ENCODE data around the gene TOGARAM1.

The TOGARAM1 gene

DNA sequence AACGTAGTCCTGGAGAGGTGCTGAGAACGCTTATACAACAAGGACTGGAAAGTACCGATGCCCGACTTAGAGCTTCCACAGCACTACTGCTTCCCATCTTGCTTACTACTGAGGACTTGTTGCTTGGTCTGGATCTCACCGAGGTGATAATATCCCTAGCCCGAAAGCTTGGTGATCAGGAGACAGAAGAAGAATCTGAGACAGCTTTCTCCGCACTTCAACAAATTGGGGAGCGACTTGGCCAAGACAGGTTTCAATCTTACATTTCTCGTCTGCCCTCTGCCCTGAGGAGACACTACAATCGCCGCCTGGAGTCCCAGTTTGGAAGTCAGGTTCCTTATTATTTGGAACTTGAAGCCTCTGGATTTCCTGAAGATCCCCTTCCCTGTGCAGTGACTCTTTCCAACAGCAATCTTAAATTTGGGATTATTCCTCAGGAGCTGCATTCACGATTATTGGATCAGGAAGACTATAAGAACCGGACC lies 1.1 kb downstream of the TOGARAM1 start:
- no peak for DNase-seq

DNA sequence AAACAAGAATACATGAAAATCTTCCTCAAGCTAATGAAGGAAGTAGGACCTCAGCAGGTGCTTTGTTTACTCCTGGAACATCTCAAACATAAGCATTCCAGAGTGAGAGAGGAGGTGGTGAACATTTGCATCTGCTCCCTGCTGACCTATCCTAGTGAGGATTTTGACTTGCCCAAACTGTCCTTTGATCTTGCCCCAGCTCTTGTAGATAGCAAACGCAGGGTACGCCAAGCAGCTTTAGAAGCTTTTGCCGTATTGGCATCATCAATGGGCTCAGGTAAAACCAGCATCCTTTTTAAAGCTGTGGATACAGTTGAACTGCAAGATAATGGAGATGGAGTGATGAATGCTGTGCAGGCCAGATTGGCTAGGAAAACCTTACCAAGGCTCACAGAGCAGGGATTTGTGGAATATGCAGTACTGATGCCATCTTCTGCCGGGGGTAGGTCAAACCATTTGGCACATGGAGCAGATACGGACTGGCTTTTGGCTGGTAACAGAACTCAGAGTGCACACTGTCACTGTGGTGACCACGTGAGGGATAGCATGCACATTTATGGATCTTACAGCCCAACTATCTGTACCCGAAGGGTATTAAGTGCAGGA lies 1.9 kb downstream of the TOGARAM1 start:
- no peak for DNase-seq

- no peak for DNase-seq
Observed at GRCh38 chr14:44966601-44967336, 4.8 kb downstream of the TOGARAM1 start.

DNA sequence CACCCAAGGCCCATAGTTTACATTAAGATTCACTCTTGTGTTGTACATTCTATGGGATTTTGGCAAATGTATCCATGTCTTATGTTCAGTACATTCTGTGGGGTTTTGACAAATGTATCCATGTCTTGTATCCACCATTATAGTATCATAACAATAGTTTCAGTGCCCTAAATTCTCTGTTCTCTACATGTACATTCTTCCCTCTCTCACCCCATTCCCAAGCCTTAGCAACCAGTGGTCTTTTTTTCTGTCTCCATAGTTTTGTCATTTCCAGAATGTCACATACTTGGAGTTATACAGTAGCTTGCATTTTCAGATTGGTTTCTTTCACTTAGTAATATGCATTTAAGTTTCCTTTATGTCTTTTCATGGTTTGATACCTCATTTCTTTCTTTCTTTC lies 6.7 kb downstream of the TOGARAM1 start:
- no peak for DNase-seq

- no peak for DNase-seq
Observed at GRCh38 chr14:44970907-44971306, 8.9 kb downstream of the TOGARAM1 start.

DNA sequence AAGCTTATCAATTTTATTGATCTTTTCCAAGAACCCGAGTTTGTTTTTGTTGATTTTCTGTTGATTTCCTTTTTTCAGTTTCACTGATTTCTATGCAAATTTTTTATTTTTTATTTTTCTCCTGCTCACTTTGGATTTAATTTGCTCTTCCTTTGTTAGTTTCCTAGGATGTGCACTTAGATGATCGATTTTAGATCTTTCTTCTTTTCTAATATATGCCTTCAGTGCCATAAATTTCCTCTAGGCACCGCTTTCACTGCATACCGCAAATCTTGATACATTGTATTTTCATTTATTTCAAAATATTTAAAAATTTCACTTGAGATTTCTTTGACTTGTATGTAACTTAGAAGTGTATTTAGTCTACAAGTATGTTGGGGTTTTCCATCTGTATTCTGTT lies 9.5 kb downstream of the TOGARAM1 start:
- DNase-seq: no peak

GRCh38 chr14:44979273-44979672 lies 17.3 kb downstream of the TOGARAM1 start:
- DNase-seq: no peak

DNA sequence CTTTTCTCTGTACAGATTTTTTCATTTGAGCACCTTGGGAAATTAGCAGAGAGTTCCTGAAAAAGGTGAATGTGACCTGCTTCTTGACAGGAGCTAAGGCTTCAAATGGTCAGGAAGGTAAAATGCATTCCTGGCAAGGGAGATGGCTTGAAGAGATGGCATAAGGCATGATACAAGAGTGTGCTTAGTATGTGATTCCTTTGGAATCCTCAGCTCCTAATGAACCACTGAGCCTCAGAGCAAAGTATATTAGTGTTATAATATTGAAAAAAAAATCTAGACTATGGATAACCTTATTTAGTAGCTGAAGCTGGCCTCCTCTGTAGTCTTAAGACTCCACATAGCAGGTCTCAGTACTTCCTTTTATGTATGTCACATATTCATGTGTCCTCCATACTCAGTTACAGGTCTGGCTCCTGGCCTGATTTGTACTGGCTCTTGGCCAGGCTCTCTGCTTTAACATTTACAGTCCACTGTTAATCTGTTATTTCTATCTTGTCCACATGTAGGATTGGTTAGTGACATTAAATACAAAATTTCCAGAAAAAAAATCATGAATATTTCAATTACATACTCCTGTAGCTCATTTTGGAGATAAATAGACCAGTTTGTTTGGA lies 17.9 kb downstream of the TOGARAM1 start:
- no peak for DNase-seq

GRCh38 chr14:44981198-44981597 lies 19.2 kb downstream of the TOGARAM1 start:
- DNase-seq: no peak

GRCh38 chr14:44982594-44982993 lies 20.6 kb downstream of the TOGARAM1 start:
- no peak for DNase-seq

DNA sequence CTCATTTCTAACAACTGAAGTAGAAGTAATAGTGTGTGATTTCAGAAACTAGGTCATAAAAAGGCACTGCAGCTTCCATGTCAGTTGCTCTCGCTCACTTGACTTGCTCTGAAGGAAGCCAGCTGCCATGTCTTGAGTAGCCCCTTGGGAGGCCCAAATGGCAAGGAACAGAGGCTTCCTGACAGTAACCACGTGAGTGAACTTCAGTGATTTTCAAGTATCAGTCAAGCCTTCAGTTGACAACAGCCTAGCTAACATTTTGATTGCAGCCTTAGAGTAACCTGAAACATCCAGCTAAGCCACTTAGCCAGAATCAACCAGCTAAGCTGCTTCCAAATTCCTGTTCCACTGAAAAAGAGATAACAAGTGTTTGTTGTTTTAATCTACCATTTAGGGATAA lies 26.7 kb downstream of the TOGARAM1 start:
- DNase-seq: no peak

DNA sequence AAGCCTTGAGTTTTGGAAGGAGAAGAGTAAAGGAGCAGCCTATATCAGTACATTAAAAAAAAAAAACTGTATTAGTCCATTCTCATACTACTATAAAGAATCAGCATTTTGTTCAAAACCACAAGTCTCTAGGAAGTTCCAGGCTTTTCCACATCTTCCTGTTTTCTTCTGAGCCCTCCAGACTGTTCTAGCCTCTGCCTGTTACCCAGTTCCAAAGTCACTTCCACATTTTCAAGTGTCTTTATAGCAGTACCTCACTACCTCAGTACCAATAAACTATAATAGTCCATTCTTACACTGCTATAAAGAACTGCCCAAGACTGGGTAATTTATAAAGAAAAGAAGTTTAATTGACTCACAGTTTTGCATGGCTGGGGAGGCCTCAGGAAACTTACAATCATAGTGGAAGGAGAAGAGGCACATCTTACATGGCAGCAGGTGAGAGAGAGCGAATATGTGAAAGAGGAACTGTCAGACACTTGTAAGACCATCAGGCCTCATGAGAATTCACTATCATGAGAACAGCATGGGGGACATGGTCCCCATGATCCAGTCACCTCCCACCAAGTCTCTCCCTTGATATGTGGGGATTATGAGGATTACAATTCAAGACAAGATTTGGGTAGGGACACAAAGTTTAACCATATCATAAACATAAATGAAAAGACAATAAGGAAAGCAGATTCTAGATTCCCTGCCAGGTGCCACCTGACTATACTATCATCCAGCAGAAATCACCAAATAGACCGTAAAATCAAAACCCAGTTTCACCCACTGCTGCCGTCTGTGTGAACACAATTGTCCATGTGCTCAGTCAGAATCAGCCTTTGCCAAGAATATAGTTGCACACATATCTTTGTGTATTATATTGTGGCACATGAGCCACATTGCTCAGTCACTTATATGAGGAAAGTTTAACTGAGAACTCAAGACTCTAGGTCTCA lies 27.8 kb downstream of the TOGARAM1 start:
- no peak for DNase-seq

DNA sequence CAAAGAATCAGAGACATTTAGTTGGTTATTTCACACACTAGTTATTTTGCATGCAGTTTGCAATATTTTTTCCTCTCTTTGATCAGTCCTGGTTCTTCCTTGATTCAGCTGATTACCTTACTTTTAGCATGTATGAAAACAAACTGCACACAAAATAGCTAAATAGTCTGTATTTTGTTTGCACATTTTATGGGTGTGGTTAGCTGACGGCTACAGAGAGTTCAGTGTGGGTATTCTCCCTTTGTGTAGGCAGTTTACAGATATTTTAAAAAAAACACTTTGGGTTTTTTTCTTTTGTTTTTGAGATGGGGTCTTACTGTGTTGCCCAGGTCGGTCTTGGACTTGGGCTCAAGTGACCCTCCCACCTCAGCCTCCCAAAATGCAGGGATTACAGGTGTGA lies 28.5 kb downstream of the TOGARAM1 start:
- no peak for DNase-seq

- no peak for DNase-seq
Observed at GRCh38 chr14:44995196-44995595, 33.2 kb downstream of the TOGARAM1 start.

DNA sequence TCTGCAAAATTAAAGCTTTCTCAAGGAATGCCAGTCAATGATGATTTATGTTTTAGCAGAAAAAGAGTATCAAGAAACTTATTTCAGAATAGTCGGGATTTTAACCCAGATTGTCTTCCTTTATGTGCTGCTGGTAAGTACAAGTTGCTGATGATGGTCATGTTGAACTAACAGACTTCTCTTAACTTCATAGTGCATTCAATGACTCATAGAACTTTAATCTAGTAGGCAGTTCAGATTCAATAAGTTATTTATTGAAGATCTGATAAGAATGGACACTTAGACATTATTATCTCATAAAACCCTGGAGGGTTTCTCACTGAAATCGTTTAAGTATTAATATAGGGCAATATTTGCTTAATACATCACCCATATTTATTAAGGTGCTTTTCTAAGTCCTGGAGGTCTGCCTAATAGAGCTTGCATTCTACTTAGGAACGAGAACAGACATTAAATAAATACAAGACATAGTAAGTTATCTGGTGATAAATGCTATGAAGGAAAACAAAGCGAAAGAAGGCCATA lies 33.8 kb downstream of the TOGARAM1 start:
- no peak for DNase-seq

DNA sequence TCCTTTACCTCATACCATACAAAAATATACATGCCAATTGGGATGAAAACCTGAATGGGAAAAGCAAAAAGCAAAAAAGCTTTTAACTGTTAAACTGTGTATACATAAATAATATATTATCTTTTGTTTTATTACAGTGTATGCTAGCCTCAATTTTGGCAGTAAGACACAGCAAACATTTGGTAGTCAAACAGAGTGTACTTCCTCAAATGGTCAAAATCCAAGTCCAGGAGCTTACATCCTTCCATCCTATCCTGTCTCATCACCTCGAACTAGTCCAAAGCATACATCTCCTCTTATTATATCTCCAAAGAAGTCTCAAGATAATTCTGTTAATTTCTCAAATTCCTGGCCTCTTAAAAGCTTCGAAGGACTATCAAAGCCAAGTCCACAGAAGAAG lies 41.9 kb downstream of the TOGARAM1 start:
- no peak for DNase-seq

DNA sequence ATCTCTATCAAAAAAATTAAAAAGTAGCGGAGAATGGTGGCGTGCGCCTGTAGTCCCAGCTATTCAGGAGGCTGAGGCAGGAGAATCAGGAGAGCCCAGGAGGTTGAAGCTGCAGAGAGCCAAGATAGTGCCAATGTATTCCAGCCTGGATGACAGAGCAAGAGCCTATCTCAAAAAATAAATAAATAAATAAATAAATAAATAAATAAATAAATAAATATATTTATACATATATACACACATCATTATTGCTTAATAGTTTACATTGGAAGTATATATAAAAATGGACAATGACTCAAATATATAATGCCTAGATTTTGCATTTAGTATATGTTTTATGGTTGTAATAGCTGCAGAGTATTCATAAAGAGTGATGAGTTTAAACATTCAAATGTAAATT lies 53.1 kb downstream of the TOGARAM1 start:
- DNase-seq: no peak

- DNase-seq: no peak
Observed at GRCh38 chr14:45028107-45028626, 66.2 kb downstream of the TOGARAM1 start.

DNA sequence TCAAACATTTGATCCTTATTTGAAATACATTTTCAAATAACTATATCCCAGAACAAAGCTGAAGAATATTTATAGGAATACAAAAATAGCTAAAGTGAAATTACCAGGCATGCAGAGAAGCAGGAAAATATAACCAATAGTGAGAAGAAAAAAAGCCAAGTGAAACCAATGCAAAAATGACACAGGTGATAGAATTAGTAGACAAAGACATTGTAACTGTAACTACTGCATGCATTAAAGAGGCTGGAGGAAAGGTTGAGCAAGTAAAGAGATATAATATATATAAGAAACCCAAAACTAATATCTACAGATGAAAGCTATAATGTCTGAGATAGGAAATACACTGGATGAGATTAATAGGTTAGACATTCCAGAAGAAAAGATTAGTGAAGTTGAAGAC lies 72.7 kb downstream of the TOGARAM1 start:
- DNase-seq: no peak

DNA sequence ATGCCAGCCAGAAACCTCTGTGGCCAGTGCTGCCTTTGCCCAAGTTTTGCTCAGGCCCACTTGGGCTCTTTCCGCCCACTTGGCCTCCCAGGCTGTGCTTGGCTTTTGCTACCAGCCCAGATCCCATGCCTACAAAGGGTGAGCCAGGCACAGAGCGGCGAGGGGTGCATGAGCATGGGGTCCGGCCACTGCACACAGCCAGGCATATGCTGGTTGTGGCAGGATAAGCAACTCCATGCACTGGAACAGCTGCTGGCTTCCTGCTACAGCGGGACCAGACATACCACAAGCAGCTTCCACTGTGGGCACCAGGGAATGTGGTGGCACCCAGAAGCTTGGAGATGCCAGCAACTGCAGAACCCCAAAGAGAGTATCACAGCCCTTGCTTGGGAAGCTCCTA lies 76.3 kb downstream of the TOGARAM1 start:
- no peak for DNase-seq

GRCh38 chr14:45038865-45039264 lies 76.9 kb downstream of the TOGARAM1 start:
- DNase-seq: no peak

- no peak for DNase-seq
Observed at GRCh38 chr14:45039390-45039789, 77.4 kb downstream of the TOGARAM1 start.

- DNase-seq: no peak
Observed at GRCh38 chr14:45041641-45042040, 79.7 kb downstream of the TOGARAM1 start.

Measured in stimulated activated CD4-positive, alpha-beta T cell treated with anti-CD3 and anti-CD28 coated beads, Interleukin-4, amount 100 ng/mL, for 1 hour (primary cell).